GM18861 (cell line): ENCODE data around the gene PFDN4.

Experiments
- ATAC-seq: cut with Tn5 transposase; IDR thresholded peaks from one replicate; pipeline ENCODE4 v1.9.1; 2021; ENCODE audit not compliant: unreplicated experiment

PFDN4 gene

GRCh38 chr20:54207743-54208547 is at the start of gene PFDN4:
Gene PFDN4, plus strand, starts transcription at chr20:54208087. Its CDS starts 14 bp downstream, at chr20:54208101.
- peak; percentile 85 for ATAC-seq

GRCh38 chr20:54158226-54158625 is 49.7 kb upstream of the PFDN4 start:
- ATAC-seq = no peak

GRCh38 chr20:54158856-54159418 is 49.0 kb upstream of the PFDN4 start:
- no peak for ATAC-seq

- no peak for ATAC-seq
These were observed 47.6 kb upstream of the PFDN4 start for GRCh38 chr20:54160065-54161007.

- no peak for ATAC-seq
These were observed 46.7 kb upstream of the PFDN4 start for GRCh38 chr20:54161008-54161820.

GRCh38 chr20:54161821-54162149 is 46.1 kb upstream of the PFDN4 start:
- no peak for ATAC-seq

- no peak for ATAC-seq
These were observed 45.4 kb upstream of the PFDN4 start for GRCh38 chr20:54162378-54163009.

- no peak for ATAC-seq
These were observed 44.5 kb upstream of the PFDN4 start for GRCh38 chr20:54163402-54163801.

- ATAC-seq = no peak
These were observed 42.9 kb upstream of the PFDN4 start for GRCh38 chr20:54165014-54165413.

- ATAC-seq = no peak
These were observed 42.1 kb upstream of the PFDN4 start for GRCh38 chr20:54165803-54166202.

- no peak for ATAC-seq
These were observed 40.8 kb upstream of the PFDN4 start for GRCh38 chr20:54166987-54167662.

GRCh38 chr20:54167909-54168872 is 39.7 kb upstream of the PFDN4 start:
- no peak for ATAC-seq

- no peak for ATAC-seq
These were observed 38.7 kb upstream of the PFDN4 start for GRCh38 chr20:54168961-54169862.

GRCh38 chr20:54170026-54170471 is 37.8 kb upstream of the PFDN4 start:
- ATAC-seq = no peak

GRCh38 chr20:54170963-54171362 is 36.9 kb upstream of the PFDN4 start:
- no peak for ATAC-seq

- ATAC-seq = no peak
These were observed 35.4 kb upstream of the PFDN4 start for GRCh38 chr20:54172532-54172855.

- no peak for ATAC-seq
These were observed 34.8 kb upstream of the PFDN4 start for GRCh38 chr20:54172856-54173652.
